GM10847 (cell line): ENCODE results near the gene AAK1.

Experiments
- POLR2A ChIP-seq: IDR thresholded peaks from 2 replicates; pipeline ENCODE4 v1.6.1; 2011; ENCODE audit not compliant: insufficient read length; ENCODE audit errors: extremely low read depth

AAK1 gene

GRCh38 chr2:69514819-69515218 lies 128.7 kb downstream of the AAK1 start:
- no peak for TF ChIP-seq POLR2A

GRCh38 chr2:69514406-69514805 lies 129.1 kb downstream of the AAK1 start:
- no peak for TF ChIP-seq POLR2A

- no peak for TF ChIP-seq POLR2A
Measured at GRCh38 chr2:69512446-69512845, 131.1 kb downstream of the AAK1 start.

GRCh38 chr2:69510204-69510603 lies 133.3 kb downstream of the AAK1 start:
- no peak for TF ChIP-seq POLR2A

GRCh38 chr2:69509750-69510140 lies 133.8 kb downstream of the AAK1 start:
- no peak for TF ChIP-seq POLR2A

- no peak for TF ChIP-seq POLR2A
Measured at GRCh38 chr2:69509011-69509749, 134.4 kb downstream of the AAK1 start.

GRCh38 chr2:69505710-69506109 lies 137.8 kb downstream of the AAK1 start:
- no peak for TF ChIP-seq POLR2A

GRCh38 chr2:69501301-69501700 lies 142.2 kb downstream of the AAK1 start:
- no peak for TF ChIP-seq POLR2A

- TF ChIP-seq POLR2A = no peak
Measured at GRCh38 chr2:69499966-69500365, 143.6 kb downstream of the AAK1 start.

- no peak for TF ChIP-seq POLR2A
Measured at GRCh38 chr2:69499242-69499641, 144.3 kb downstream of the AAK1 start.

- no peak for TF ChIP-seq POLR2A
Measured at GRCh38 chr2:69495861-69496260, 147.7 kb downstream of the AAK1 start.

GRCh38 chr2:69495008-69495407 lies 148.5 kb downstream of the AAK1 start:
- TF ChIP-seq POLR2A = no peak

GRCh38 chr2:69494126-69494525 lies 149.4 kb downstream of the AAK1 start:
- no peak for TF ChIP-seq POLR2A

- no peak for TF ChIP-seq POLR2A
Measured at GRCh38 chr2:69493268-69493667, 150.3 kb downstream of the AAK1 start.

GRCh38 chr2:69491864-69492263 lies 151.7 kb downstream of the AAK1 start:
- no peak for TF ChIP-seq POLR2A

GRCh38 chr2:69490486-69490885 lies 153.1 kb downstream of the AAK1 start:
- TF ChIP-seq POLR2A = no peak

GRCh38 chr2:69489793-69490192 lies 153.7 kb downstream of the AAK1 start:
- TF ChIP-seq POLR2A = no peak
